Amniotic stem cell (primary cell): ENCODE results near the gene FDX1.
"Not testable (repeated sequence)": the region's sequence is repeated elsewhere in the genome, so short reads cannot be mapped to it uniquely, and the experiment has no call there.

Experiments
- DNase-seq: peaks from one replicate; lab custom pipeline; 2025; lab: John Stamatoyannopoulos, UW

The FDX1 gene, protein sequence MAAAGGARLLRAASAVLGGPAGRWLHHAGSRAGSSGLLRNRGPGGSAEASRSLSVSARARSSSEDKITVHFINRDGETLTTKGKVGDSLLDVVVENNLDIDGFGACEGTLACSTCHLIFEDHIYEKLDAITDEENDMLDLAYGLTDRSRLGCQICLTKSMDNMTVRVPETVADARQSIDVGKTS

GRCh38 chr11:110429731-110430266 lies at the start of gene FDX1:
Gene FDX1 (plus strand): TSS chr11:110429948. CDS start chr11:110430121, 173 bp downstream.
- DNase-seq: peak; percentile 55

DNA sequence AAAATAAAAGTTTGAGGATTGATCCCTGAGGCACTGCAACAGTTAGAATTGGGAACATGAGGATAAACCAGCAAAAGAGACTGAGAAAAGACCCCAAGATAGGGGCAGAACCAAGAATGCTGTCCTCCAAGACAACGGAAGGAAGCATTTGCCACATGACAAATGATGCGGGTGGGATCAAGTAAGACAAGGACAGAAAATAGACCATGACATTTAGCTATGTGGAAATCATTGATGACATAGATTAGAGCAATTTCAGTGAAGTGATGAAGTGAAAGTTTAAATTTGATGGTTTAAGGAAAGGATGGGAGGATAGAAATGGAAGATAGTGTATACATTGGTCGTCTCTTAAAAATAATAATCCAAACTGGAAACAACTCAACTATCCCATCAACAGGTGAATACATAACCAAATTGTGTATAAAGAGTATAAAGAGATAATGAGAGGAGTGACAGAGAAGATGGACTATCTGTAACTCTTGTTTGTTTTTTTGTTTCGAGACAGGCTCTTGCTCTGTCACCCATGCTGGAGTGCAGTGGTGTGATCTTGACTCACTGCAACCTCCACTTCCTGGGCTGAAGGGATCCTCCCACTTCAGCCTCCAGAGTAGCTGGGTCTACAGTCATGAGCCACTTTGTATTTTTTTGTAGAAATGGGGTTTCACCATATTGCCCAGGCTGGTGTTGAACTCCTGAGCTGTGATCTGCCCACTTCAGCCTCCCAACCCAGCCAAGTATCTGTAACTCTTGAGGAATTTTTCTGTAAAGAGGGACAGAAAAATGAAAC lies 48.7 kb upstream of the FDX1 start:
- DNase-seq: no peak

DNA sequence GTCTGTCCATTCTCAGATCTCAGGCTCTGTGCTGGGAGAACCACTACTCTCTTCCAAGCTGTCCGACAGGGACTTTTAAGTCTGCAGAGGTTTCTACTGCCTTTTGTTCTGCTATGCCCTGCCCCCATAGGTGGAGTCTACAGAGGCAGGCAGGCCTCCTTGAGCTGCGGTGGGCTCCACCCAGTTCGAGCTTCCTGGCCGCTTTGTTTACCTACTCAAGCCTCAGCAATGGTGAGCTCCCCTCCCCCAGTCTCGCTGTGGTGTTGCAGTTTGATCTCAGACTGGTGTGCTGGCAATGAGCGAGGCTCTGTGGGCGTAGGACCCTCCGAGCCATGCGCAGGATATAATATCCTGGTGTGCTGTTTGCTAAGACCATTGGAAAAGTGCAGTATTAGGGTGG lies 41.5 kb upstream of the FDX1 start:
- DNase-seq: not testable (repeated sequence)

DNA sequence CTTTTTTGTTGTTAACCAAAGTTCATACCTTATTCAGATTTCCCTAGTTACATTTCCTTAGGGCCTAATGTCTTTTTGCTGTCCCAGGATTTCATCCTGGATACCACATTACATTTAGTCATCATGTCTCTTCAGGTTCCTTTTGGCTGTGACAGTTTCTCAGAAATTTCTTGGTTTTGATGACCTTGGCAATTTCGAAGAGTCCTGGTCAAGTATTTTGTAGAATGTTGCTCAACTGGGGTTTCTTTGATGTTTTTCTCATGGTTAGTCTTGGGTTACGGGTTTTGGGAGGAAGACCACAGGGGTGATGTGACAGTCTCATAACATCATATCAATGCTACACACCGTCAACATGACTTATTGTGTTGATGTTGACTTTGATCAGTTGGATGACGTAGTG lies 39.8 kb upstream of the FDX1 start:
- DNase-seq: no peak

DNA sequence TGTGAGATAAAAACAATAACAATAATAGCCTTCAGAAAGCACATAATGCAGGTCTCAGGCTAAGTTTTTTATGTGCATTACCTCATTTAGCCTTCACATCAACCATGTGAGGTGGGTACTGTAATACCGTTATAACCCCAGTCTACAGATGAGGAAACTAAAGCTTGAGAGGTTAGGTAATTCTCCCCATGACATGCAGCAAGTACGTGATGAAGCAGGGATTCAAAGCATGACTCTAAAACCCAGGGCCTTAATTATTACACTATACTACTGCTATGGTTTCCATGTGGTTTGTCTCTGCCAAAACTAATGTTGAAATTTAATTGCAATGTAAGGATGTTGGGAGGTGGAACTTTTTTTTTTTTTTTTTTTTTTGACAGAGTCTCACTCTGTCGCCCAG lies 37.7 kb upstream of the FDX1 start:
- DNase-seq: no peak

DNA sequence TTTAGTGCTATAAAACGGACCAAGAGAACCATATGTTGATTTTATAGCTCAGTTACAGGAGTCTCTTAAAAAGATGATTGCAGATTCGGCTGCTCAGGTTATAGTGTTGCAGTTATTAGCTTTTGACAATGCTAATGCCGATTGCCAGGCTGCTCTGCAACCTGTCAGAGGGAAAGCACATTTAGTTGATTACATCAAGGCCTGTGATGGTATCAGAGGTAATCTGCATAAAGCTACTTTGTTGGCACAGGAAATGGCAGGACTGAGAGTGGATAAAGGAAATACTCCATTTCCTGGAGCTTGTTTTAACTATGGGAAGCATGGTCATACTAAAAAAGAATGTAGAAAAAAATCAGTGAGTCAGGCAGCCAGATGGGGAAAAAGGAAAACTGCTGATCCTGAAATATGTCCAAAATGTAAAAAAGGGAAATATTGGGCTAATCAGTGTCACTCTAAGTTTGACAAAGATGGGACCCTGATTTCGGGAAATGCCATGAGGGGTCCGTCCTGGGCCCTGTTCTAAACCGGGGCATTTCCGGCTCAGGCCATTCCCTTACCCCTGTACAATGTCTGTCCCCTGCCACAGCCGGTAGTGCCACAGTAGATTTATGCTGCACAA lies 32.0 kb upstream of the FDX1 start:
- DNase-seq: not testable (repeated sequence)

GRCh38 chr11:110403585-110403984 lies 26.2 kb upstream of the FDX1 start:
- not testable (repeated sequence) for DNase-seq

- DNase-seq: not testable (repeated sequence)
These were observed 24.1 kb upstream of the FDX1 start for GRCh38 chr11:110405636-110406035.

GRCh38 chr11:110407315-110407714 lies 22.4 kb upstream of the FDX1 start:
- DNase-seq: no peak

GRCh38 chr11:110409174-110409573 lies 20.6 kb upstream of the FDX1 start:
- no peak for DNase-seq

DNA sequence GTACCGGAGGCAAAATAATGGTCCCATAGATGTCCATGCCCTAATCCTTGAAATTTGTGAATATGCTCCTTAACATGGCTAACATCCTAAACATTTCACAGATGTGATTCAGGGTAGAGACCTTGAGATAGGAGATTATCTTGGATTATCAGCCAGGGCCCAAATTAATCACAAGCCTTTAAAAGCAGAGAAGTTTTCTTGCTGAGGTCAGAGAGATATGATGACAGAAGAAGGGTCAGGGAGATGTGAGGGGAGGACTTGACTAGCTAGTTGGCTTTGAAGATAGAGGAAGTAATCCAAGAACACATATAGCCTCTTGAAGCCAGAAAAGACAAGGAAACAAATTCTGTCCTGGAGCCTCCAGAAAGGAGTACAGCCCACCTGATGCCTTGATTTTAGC lies 19.1 kb upstream of the FDX1 start:
- no peak for DNase-seq

DNA sequence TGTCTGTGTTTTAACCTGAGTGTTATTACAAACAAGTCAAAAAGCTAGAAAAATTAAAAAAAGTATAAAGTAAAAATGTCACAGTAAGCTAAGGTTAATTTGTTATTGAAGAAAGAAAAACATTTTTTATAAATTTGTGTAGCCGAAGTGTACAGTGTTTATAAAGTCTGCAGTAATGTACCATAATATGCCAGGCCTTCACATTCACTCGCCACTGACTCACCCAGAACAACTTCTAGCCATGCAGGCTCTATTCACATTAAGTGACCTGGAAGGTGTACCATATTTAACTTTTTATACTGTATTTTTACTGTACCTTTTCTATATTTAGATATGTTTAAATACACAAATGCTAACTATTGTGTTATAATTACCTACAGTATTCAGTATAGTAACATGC lies 14.7 kb upstream of the FDX1 start:
- no peak for DNase-seq

- not testable (repeated sequence) for DNase-seq
These were observed 8.1 kb upstream of the FDX1 start for GRCh38 chr11:110421658-110422057.

- no peak for DNase-seq
These were observed 7.3 kb upstream of the FDX1 start for GRCh38 chr11:110422306-110422905.

DNA sequence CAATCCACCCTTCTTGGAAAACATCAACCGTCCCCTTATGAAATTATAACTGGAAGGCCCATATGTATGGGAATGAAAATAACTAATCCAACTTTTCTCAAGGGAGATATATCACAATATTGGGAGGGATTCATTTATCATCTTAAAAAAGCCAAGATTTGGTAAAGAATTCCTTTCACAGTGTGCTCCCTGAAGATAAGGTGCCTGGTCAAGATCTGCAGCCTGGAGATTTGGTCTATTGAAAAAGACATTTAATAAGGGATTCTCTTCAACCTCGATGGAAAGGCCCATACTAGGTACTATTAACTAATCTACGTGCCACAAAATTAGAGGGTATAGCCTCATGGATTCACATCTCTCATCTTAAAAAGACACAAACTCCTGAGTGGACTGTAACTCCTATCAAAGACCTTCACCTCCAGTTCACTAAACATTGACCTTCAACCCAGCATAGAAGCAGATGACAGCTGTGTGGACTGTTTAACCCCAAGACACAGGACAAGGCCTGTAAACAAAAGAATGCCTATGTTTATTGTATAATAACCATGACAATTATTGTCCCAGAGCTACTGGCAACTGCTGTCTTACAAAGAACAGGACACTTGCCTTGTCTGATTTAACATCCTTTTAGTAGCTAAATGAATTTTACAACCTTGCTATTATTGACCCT lies 4.8 kb upstream of the FDX1 start:
- DNase-seq: no peak

GRCh38 chr11:110425751-110426545 lies 3.8 kb upstream of the FDX1 start:
- no peak for DNase-seq

DNA sequence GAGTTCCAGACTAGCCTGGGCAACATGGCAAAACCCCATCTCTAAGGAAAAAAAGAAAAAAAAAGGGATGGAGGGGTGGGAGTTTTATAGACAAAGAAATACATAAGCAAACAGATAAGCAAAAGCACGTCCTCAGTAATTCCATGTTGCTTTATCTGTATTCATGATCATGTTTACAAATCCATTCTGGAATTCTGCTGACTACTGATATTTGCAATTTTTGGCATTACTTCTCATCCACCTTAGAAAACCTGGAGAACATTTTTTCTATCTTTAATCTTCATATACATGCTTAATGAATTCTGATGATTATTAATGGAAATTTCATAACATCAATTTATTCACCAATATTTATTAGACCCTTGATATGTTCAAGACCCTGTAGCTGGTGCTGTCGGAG lies 1.7 kb upstream of the FDX1 start:
- DNase-seq: no peak

- no peak for DNase-seq
These were observed 605 bp upstream of the FDX1 start for GRCh38 chr11:110428956-110429730.

GRCh38 chr11:110430267-110431050 lies 711 bp downstream of the FDX1 start:
- no peak for DNase-seq
